NCI-H187 treated with DMSO at 0.1 percent for 48 hours (cell line): ENCODE results near the gene KRT36.

Experiments
- DNase-seq: peaks from one replicate; lab custom pipeline; 2025; lab: John Stamatoyannopoulos, UW

KRT36 gene

GRCh38 chr17:41489531-41489930 lies at the start of gene KRT36:
Gene KRT36 (minus strand): TSS chr17:41489910. CDS start chr17:41489864, 46 bp downstream.
- no peak for DNase-seq

- no peak for DNase-seq
Observed at GRCh38 chr17:41539071-41539492, 49.4 kb upstream of the KRT36 start.

- no peak for DNase-seq
Observed at GRCh38 chr17:41538565-41538991, 48.9 kb upstream of the KRT36 start.

- DNase-seq = no peak
Observed at GRCh38 chr17:41537990-41538389, 48.3 kb upstream of the KRT36 start.

GRCh38 chr17:41537614-41537954 lies 47.9 kb upstream of the KRT36 start:
- no peak for DNase-seq

DNA sequence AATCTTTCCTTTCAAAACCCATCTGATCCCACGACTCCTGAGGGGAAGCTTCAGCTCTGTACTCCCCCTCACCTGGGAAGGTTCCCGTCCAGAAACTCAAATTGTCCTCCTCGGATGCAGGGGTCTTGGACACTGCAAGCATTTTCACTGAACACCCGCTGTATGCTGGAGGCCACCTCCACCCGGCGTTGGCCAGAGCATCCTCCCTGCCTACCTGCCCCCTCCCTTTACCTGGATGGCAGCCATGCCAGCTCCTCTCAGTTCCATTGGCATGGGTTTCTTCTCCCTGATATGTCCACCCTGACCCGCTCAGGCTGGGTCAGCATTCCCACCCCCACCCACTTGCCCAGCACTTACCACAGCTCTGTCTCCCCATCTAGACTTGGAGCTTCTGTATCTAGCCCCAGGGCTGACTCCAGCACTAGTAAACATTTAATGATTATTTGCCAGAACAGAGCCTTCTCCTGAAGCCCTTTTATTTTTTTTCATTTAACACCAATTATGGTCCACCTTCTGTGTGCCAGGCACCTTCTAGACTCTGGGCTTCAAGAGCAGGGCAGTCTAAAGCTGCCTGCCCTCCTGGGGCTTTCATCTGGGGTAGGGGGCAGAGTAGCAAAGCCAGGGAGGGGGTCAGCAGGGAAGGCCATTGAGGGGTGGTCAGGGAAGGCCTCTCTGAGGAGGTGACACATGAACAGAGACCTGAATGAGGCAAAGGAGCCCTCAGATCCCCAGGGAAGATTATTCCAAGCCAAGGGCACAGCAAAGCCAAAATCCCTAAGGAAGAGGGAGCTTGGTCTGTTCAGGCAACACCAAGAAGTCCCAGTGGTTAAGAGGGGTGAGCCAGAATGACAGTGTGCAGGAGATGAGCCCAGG lies 47.3 kb upstream of the KRT36 start:
- no peak for DNase-seq

- DNase-seq = no peak
Observed at GRCh38 chr17:41535764-41536481, 46.2 kb upstream of the KRT36 start.

GRCh38 chr17:41534899-41535546 lies 45.3 kb upstream of the KRT36 start:
- DNase-seq = no peak

- DNase-seq = no peak
Observed at GRCh38 chr17:41533613-41534012, 43.9 kb upstream of the KRT36 start.

DNA sequence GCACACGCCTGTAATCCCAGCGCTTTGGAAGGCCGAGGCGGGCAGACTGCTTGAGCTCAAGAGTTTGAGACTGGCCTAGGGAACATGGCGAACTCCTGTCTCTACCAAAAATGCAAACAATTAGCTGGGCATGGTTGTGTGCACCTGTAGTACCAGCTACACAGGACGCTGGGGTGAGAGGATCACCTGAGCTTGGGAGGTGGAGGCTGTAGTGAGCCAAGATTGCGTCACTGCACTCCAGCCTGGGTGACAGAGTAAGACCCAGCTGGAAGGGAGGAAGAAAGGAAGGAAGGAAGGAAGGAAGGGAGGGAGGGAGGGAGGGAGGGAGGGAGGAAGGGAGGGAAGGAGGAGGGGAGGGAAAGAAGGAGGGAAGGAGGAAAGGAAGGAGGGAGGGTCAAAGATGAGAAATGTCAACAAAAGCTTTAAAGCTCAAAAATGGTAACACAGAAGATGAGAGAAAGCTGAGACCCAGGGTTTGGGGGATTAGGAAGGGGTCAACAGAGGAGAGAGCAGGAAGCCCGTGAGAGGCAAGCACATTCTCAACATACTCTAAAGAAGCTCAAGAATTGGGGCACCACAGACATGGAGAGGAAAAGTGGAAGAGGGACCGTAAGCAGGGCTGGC lies 43.3 kb upstream of the KRT36 start:
- DNase-seq = no peak

DNA sequence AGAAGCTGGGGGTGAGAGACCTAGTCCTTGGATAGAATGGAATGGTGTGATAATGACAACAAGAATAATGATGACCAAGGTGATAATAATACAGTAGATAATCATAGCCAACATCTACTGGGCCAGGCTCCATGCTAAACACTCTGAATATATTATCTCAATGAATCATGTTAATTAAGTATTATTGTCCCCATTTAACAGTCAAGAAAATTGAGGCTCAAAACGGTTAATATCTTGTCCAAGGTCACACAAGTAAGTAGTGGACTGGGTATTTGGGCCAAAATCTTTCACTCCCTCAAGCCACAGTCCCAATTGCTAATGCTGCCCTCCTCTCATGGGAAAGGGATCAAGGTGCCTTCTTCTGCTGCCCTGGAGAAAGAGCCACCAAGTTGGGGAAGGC lies 42.3 kb upstream of the KRT36 start:
- no peak for DNase-seq

DNA sequence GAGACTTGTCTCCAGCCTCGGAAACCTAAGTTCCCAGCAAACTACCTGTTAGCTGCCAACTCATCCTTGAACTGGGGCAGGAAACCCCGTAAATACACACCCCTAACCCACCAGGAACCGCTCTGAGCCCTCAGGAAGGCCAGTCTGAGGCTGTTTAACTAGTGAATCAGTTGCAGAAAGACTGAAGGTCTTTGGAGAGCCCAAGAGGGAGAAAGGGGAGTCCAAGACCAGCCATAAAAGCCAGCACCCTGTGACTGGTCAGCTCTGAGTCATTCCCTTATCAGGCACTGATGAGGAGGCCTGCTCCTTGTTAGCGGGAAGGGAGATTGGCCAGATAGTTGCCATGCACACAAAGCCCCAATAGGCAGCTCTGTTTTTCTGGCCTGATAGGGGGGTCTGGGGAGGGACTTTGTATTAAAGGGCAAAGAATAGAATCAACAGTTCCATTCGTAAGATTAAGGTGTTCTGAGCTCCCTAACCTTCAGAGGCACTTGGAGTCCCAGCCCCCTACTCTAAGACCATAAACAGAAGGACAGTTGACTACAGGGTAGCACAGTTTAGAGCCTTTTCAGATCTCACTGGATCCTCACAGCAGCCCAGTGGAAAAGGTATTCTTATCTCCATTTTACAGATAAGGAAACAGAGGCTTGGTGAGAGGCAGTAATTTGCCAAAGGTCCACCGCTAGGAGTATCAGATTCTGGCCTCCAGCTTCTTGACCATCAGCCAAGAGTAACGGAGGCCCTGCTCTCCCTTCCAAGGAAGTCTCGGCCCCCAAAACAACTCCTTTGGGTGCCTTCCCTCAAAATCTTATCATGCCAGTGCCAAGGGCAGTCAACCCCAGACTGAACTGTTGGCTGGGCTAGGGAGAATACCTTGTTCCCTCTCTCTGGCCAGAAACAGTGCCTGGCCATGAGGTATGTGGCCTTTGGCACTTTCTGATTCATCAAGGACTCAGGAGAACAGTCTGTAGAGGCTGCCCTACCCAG lies 40.6 kb upstream of the KRT36 start:
- no peak for DNase-seq

DNA sequence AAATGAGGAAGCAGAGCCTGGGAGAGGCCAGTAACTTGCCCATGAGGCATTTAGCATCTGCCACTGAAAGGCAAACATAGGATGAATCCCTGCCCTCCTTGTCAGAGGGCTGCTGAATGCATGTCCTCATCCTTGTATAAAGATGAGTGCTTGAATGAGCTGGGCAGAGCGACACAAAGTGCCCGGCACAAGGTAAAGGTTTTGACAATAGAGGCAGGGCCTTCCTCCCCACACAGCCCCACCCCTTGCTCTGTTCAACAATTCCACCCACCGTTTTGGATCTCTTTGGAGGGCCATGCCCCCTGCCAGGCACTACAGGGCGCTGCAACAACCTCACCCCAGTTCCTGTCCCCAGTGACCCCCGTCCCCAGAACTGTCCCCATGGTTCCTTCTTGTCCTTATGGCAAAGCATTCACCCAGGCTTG lies 39.8 kb upstream of the KRT36 start:
- no peak for DNase-seq

DNA sequence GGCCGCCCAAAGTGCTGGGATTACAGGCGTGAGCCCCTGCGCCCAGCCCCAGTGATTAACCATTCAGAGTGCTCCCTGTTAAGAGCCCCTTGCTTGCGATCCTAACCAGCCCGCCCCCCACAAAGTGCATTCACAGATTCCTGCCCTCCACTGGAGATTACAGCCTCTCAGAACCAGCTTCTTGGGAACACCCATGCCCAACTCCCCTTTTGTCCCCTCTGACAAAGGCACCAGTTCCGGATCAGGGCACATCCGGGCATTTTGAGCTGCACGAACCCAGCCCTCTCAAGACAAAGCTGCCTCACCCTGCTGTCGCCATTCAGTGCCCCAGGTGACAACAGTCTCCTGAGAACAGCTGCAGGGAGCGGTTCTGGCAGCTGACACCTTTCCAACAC lies 39.2 kb upstream of the KRT36 start:
- no peak for DNase-seq

DNA sequence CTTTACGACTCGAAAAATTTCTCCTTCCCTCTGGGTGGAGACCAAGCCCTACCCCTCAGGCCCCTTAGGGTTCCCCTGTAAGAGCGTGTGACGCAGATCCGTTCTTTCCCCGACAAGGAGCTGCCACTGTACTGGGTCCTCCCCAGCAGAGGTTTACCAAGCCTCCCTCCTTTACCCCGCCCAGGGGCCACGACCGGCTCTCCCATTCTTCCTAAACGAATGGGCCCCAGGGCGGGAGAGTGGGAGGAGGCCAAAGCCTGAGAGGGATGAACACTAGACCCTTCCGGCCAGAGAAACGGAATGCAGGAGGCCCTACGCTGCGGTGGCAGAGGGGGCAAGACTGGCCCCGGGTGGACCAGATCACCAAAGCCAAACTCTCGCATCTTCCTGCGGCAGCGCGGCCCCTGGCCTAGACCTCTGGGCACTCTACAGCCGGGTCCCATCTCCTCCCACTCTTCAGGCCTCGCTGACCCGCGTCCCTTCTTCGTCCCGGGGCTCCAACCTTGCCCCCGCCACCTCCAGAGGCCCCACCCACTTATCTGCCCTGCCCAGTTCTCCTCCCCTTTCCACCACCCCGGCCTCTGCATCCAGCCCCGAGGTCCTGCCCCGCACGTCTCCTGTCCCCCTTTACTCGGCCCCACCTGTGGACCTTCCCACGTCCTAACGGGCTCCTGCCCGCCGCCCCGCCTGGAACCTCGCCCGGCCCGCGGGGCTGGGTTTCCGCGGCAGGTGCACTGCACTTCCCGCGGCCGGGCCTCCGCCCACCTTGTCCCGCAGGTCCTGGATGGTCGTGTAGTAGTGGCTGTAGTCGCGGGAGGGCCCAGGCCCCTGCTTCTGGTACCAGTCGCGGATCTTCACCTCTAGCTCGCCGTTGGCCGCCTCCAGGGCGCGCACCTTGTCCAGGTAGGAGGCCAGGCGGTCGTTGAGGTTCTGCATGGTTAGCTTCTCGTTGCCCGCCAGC lies 37.6 kb upstream of the KRT36 start:
- no peak for DNase-seq

DNA sequence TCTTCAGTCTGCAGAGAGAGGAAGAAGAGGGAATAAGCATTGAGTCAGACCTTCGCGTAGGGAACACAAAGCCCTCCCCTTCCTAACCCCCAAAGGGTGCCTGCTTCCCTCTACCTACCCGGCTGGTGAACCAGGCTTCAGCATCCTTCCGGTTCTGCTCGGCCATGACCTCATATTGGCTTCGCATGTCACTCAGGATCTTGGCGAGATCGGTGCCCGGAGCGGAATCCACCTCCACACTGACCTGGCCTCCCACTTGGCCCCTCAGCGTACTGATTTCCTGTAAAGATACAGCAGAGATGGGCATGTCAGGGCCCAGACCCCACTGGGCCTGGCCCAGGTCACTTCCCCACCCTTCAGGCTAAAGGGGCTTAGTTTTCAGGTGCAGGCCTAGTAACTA lies 34.6 kb upstream of the KRT36 start:
- no peak for DNase-seq

DNA sequence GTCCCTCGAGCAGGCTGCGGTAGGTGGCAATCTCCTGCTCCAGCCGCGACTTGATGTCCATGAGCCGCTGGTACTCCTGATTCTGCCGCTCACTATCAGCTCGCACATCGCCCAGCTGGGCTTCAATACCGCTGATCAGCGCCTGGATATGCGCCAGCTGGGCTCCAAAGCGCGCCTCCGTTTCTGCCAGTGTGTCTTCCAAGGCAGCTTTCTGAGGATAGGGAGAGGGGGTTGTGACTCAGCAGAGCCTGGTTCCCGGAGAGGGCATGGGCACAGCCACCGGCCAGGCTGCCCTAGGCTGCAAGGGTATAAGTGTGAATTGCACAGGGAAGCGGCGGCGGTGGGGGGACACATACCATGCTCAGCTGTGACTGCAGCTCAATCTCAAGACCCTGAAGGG lies 34.1 kb upstream of the KRT36 start:
- DNase-seq = no peak

DNA sequence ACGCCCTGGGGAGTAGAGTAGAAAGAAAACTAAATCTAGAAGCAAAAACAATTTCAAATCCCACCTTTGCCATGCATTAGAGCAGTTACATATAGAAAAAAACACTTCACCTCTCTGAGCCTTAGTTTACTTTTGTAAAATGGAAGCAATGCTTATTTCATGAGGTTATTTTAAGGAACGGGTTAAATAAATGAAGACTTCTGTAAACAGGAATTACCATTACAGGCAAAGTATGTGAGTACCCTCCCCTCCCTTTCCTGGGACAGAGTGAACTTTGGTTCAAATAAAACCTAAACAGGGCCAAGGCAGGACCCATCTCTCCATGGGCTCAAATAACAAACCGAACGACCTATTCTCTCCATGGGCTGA lies 33.5 kb upstream of the KRT36 start:
- no peak for DNase-seq

DNA sequence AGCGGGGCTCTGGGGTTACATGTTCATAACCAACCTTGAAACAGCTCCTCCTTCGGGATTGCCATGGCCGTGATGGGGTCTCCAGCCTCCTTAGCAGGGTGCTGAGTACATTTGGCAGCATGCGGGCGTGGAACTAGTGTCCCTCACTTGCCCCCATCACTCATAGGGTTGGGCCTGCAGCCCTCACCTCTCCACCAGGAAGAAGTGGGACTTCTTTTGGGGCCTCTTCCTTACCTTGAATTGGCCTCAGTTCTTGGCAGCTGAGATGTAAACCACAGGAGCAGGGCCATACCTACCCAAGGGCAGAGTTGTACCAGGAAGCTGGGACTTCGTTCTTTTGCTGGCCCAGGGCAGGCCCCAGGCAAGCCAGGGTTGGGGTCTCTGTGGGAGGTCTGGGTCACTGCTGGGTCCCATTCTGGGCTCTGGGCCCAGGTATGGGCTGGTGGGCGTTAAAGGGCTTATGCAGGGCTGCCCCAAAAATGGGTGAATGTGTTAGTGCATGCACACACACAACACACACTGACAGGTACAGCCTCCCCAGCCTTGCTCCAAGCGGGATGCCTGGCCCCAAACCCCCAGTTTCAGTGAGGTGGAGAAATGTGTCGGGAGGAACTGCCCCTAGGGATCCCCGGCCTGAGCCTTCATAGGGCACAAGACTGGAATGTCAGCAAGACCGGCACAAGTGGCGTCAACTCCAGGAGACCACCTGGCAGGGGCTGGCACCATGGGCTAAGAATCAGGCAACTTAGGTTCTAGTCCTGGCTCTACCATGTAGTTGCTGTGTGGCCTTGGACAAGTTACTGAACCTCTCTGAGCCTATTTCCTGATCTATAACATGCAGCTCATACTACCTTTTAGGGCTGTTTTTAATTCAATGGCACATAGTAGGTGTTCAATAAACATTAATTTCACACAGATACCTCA lies 32.9 kb upstream of the KRT36 start:
- no peak for DNase-seq
